ENCODE data around the gene ITGB5.

- TF ChIP-seq POLR2A (IDR thresholded peaks at IDR 0.05): no peak
- no peak for TF ChIP-seq CTCF (IDR thresholded peaks at IDR 0.05)
- no peak for TF ChIP-seq POLR2AphosphoS5 (IDR thresholded peaks at IDR 0.05; ENCODE audit: insufficient read depth in 1 of 2, low read depth in 1 of 2)
Measured at GRCh38 chr3:124779116-124779515, 108.0 kb downstream of the ITGB5 start.
